T-helper 2 cell treated with Interferon-gamma antibody and Interleukin-4, amounts not matched to agents 100 ng/mL and 5 ng/mL, for 36 hours (primary cell): ENCODE measurements around the gene SLC6A11. TPM values are rescaled to one million over a fixed set of nuclear protein-coding genes. Genes with fewer than 3 reads are reported as not detected.

ENCODE experiments used
- intact Hi-C: fragments of 100-400 bp; cut with micrococcal nuclease; formaldehyde crosslinking; loops from one replicate; pipeline ENCODE4 v1.15.1; 2023
- total RNA-seq: library from RNA; stranded (reverse); gene quantifications from 2 replicates; pipeline ENCODE4 v1.2.3, GENCODE V29; 2022

The SLC6A11 gene
- total RNA-seq, 1 donor from 2014 or later, result not detected

DNA sequence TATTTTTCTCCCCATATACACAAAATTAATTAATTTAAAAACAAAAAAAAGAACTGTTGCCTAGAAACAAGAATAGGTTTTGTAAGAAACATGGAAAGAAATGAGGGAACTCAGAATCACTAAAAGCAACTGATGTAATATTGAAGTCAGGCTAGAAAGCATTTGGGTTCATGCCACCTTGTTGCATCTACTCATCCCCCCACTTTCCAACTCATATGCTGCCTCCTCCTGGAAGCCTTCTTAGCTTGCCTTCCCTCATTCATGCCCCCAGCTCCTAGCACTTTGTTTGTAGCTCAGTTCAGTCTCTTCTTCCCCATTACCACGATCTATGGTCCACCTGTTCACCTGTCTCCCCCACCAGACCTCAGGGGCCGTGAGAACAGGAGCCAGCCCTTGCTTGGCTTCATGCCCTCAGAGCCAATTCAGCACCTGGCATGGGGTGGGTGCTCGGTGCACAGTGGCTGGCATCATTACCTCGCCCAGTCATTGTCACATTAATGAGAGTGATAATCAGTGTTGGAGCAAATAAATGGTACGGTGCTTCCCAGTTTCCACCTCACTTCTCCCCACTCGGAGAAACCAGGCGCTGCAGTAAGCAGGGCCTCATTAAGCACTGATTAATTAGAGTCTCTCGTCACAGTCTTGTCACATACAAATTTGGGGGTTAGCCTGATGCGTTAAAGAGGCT, 114.1 kb downstream of the SLC6A11 start:
- intact Hi-C loops, result no loop called here

DNA sequence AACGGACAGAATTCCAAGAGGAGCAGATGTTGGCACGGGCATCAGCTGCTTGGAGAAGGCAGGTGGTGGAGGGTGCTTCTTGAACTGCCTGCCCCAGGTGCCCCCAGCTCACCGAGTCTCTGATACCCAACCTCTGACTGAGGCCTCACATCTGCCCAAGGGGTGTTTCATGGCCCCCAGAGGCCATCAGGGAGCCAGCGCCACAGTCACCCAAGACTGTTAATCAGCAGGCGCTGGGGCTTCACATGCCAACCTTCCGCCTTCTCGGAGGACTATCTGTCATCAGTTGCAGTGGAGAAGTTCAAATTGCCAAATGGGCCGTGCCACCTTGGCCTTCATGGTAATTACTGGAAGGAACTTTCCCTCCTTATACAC, 114.6 kb downstream of the SLC6A11 start:
- intact Hi-C loops, result no loop called here

DNA sequence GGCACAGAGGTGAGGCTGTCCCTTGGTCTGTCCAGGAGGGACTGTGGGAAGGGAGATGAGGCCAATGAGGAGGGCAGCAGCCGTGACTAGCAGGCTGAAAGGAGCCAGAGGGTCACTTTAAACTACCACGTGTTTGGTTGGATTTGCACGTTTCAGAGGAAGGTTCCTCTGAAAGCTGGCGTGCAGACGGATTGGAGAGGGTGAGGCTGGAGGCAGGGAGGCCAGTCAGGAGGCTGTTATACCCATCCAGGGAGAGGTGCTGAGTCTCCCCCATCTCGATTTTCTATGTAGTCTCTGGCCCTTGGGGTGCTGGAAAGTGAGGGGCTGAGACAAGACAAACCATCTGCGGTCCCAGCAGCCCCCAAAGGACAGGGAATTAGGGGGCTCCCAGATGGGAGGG, 116.6 kb downstream of the SLC6A11 start:
- intact Hi-C loops, result no loop called here

DNA sequence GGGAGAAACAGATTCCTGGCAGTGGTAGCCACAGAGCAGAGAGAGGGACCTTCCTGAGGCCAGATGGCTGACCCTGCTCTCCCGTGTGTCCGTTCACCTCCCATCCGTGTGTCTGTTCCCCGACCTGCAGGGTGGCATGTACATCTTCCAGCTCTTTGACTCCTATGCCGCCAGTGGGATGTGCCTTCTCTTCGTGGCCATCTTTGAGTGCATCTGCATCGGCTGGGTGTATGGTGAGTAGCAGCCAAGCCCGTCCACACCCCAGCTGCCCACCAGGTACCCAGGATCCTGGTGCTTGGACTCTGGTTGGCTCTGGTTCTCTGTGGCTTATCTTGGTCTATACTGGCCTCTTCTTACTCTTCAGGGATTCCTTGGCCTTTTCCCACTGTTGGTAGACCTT, 117.0 kb downstream of the SLC6A11 start:
- intact Hi-C loops, result no loop called here

DNA sequence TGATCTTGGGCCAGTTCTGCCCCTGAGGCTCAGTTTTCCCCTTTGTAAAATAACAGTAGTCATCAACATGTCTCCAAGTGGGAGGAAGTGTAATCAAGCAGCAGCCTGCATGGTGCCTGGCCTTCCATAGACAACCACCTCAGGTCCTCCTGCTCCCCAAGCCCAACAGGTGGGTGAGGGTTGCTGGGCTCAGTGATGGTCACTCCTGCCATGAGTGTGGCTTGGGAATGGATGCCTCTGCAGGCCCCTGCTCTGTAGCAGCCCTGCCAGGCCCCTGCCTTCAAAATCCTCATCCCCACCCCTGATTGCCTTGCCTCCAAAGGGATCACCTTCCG, 117.4 kb downstream of the SLC6A11 start:
- intact Hi-C loops, result no loop called here

DNA sequence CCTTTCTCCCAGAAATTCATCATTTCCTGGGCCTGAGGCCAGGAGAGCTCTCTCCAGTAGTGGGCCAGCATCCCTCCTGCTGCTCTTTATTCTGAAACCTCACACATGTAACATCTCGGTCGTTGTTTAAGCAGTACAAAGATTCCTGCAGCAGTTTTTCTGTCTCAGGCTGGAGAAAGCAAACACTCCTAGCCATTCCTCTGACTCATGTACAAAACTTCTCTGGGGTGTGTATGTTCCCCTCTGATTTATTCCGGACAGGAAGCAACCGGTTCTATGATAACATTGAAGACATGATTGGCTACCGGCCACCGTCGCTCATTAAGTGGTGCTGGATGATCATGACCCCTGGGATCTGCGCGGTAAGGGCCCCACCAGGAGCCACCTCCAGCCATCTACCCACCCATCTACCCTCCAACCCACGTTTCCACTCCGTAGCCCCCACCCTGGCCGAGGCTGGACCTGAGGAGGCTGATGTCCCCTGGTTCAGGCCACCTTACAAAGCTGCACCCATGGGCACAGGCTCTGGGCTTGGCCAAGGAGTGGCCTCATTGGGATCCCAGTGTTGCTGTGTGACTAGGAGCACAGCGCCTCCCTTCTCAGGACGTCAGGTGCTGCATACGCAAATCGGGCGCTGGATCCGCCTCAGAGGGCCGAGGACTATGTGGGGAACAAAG, 117.9 kb downstream of the SLC6A11 start:
- intact Hi-C loops, result no loop called here

DNA sequence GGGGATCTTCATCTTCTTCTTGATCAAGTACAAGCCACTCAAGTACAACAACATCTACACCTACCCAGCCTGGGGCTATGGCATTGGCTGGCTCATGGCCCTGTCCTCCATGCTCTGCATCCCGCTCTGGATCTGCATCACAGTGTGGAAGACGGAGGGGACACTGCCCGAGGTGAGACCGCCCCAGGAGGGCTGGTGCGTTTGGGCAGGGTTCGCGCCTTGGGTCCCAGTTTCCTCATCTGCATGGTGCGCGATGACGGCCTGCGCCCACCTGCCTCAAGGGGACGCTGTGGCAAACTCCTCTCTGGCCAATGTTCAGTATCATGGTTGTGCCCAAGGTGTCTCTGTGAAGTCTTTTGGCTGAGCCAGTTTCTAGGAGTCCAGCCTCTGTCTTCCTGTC, 119.0 kb downstream of the SLC6A11 start:
- intact Hi-C loops, result no loop called here

DNA sequence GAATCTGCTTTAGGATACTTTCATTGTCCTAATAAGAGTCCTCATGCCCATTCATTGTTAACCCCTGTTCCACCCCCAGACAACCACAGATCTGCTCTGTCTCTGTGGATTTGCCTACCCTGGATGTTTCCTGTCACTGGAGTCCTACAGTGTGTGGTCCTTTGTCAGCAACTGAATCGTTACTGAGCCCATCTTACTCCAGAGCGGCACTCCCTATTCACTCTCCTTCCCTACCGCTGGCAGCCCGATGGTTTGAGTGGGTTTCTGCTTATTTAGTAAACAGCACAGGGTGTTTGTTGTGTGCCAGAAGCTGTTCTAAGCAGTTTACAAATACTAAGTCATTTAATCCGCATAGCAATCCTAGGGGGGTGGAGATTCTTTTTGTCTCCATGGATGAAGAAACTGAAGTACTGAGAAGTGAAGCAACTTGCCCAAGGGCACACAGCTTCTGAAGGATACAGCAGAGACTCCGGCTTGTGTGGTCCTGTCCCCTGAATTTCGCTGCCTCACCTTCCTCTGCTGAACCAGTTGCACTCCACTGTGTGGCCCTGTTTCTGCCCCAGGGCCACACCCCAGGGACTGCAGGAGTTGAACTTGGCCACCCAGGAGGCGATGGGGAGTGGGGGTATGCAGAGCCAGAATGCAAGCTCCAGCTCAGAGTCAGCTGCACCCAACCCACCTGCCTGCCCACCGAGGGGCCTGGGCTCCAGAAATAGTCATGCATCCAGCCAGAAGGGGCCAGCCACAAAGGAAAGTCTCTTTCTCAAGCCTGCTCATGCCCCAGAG, 120.0 kb downstream of the SLC6A11 start:
- intact Hi-C loops, result no loop called here

DNA sequence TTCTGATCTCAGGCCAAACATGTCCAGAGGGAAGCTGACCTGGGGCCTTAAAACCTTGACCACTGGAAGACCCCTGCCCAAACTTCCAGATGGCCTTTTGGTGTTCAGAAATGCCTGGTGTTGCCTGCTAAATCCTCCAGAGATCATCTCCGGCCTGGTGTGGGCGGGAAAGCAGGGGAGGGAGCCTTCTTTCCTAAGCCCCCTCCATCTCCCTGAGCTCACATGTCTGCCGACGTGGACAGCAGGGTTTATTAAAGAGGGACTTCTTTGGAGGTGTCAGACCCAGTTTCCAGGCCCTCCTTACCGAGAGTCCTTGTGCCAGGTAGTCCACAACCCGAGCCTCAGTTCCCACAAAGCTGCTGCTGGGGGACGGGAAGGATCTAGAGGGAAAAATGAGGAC, 120.7 kb downstream of the SLC6A11 start:
- intact Hi-C loops, result no loop called here

DNA sequence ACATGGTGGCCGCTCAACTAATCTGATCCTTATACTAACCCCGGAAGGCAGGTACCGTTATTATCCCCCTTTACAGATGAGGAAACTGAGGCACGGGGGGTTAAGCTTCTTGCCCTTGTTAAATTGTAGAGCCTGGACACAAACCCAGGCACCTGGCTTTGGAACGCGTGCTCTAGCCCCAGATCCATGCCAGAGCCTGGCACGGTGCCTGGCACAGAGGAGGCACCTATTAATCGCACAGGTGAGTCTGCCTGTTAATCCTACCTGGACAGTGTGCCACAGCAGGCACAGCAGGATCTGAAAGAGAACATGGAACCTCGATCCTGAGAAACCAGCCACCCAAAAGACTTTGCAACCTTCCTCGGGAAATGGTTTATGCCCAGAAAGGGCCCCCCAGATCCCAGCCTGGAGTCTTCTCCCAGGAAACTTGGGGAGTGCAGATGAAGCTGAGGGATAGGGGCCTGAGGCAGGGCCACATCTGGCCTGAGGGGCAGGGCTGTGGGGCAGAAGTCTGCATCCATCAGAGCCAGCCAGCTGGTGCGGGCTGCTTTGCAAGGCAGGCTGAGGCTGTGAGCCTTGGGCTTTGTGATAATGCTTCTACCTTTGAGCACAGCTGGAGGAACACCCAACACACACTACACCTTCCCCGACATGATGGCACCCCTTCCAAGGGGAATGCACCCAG, 121.3 kb downstream of the SLC6A11 start:
- intact Hi-C loops, result no loop called here

DNA sequence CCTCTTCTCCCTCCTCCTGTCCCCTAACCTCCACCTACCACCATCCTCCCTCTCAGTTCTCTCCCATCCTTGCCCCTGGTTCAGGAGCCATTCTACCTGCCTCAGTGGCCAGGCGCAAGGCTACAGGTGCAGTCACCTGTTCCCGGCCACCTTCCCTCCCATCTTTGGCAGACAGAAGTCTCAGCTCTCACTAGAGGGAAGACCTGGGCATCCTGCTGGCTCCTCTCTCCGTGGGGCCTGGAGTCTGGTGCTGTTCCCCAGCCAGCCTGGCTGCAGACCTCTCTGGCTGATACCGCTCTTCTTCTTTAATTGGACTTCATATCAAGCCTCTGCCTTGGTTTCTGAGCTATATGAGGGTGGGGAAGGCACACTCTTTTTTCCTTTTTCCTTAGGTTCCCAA, 123.5 kb downstream of the SLC6A11 start:
- intact Hi-C loops, result no loop called here

DNA sequence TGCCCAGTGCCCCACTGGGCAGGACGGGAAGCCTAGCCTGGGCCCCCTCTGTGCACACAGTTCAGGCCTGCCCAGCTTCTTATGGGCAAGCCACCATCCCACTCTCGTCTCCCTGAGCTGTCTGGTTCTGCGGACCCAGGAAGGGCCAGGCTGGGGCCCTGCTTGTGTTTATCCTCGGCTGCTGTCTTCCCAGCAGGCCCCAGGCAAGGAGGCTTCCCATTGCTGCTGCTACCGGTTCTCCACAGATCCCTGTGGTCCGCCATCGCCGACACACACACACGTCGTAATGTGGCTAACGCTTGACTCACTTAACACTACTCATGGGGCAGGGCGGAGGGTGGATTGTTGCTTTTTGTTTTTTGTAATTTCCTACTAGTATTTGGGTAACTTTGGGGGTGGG, 124.1 kb downstream of the SLC6A11 start:
- intact Hi-C loops, result no loop called here

DNA sequence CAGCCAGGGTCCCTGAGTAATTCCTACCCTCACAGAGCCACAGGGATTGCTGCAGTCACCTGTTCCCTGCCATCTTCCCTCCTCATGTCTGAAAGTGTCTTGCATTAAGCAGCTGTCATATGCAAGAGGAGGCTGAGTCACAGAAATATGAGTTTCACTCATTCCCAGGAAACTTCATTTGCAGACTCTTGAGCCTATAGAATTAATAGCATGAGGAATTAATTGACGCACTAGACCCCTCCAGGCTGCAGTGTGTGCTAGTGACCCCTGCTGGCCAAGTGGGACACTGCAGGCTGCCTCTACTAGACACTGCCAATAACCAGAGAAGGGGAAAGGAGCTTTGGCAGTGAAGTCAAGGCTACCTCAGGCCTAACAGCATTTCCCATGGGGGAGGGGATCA, 125.9 kb downstream of the SLC6A11 start:
- intact Hi-C loops, result no loop called here

DNA sequence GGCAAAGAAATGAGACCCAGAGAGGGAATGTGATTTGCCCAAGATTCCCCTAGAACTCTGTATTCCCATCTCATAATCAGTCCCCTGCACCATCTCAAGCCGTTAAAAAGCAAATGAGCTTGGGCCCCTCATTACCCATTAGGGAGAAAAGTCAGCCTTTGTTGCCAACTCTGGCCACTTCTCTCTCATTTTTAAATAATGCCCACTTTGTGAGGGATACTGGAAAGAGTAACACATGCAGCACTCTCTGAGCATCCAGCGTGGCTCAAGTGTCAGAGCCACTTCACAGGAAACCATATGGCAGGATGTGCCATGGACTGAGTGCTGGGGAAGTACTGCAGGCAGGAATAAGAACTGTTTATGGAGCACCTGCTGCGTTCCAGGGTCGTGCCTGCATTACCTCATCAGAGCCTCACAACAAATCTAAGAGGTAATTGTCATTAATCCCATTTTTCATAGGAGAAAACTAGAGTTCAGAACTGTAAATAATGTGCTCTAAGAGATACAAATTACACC, 126.7 kb downstream of the SLC6A11 start:
- intact Hi-C loops, result no loop called here

DNA sequence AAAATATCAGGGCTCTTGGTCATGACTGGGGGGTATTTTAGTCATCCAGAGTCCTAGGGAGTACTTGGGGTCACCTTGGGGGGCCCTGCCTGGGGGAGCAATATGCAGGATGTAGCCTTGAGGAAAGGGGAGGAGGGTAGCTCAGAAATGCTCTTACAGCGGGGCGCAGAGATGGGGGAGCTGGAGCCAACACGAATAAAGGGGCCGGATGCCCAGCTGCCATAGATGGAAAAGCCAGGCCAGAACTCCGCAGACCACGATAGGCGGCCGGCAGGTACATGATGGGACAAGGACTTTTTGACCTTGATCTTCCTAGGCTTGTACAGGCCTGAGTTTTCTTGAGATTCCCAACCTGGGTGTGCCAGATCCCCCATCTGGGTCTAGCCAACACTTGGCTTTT, 128.8 kb downstream of the SLC6A11 start:
- intact Hi-C loops, result loop anchor here (1.0 kb wide), 1 partner anchor 114 kb away; no protein-coding TSS in a partner anchor

DNA sequence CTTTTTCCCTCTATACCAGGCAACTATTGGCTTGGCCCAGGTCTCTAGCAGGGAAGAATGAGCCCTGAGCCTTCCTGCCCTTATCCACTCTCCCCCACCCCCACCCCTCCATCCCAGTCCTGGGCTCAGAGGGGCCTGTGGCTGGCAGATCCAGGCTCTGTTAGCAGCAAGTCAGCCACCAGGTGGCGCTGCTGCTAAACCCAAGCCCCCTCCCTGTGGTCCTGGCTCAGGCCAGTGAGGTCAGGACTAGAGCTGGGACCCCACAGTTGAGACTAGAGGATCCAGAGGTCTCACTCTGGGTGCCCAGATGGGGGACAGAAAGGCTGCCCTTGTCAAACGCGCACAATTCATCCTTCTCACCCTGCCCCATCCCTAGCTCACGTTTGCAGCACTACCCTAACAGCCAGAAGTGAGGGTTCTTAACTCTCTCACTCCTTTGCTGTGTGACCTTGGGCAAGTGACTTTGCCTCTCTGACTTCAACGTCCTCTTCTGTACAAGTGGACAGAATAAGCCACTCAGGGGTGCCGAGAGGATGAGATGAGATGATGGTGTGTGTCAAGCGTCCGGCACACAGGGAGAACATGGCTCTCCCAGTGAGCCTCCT, 129.8 kb downstream of the SLC6A11 start:
- intact Hi-C loops, result loop anchor here (1.0 kb wide), 1 partner anchor 114 kb away; no protein-coding TSS in a partner anchor

DNA sequence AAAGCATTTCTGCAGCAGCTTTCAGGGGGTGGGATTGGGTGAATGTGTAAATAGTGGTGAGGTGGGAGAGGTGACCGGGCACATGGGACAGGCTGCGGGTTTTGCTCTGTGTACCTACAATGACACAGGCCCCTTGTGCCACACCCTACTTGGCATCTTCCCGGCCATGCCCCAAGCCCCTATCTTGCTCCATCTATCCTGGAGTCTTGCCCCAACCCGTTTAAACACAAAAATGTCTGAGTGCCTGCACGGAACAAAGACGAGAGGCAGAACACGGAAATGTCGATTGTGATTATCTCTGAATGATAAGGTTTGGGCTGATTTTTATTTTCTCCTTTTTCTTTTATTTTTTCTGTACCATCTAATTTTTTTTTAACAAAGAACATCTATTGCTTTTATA, 130.5 kb downstream of the SLC6A11 start:
- intact Hi-C loops, result no loop called here

DNA sequence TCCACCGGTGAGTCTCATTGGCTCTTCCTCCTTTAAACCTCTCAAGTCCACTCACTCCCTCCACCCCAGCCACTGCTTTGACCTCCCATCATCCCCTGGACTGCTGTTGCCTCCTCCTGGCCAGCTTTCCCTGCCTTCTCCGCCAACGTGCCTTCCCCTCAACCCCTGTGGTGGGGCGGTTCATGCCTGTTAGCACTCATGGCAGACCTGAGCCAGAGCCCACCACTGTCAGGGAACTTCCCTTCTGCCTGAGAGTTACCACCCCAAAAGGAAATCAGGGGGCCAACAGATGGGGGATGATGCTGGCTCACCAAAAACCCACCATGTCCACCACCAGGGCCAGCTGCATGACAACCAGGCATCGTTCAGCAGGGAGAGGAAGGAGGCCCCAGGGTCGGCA, 132.3 kb downstream of the SLC6A11 start:
- intact Hi-C loops, result no loop called here

DNA sequence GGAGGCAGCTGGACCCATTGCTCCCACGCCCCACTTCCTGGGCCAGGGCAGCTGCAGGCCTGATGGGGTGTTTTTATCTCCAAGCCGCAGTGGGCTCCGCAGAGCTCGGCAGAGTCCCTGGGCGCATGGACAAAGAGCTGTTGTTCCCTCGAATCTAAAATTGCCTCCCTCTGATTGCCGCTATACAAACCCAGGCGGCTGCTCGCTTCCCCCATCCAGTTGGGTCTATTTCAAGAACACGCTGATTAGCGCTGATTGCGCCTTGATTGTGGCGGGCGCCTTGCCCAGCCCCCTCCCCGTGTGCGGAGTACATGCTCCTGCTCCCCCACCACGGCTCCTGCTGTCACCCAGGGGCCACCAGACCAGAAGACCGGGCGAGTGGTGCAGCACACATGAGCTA, 133.2 kb downstream of the SLC6A11 start:
- intact Hi-C loops, result no loop called here

DNA sequence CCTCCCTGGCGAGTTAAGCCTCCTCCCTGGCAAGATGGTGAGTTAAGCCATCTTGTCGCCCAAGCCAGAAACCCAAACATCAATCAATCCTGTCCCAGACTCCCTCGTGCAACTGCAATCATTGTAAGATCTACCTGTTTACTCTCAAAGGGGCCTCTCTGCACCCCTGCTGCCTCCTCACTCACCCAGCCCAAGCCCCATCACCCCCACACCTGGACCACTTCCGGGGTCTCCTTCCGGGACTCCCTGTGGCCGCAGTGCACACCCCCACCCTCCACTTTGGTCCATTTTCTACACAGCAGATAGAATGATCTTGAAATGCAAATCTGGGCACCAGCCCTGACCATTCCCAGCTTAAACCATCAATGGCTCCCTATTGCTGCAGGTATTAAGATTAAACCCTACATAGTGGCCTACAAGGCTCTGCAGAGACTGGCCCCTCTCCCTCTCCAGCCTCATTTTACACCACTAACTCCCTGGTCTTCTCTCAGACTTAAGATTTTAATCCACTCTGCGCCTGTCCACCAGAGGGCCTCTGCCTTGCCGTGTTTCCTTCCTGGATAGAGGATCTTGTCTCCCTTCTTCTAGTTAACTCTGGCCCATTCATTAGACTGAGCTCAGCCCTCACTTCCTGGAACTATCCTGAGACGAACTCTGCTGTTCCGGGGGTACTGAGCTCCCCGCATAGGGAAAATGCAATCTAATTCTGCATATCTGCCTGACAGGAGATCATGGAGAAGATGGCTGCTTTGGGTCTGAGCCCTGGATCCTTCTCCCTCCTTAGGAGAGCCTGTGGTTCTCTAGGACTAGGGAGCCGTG, 134.7 kb downstream of the SLC6A11 start:
- intact Hi-C loops, result no loop called here
